ENCODE data around the gene NEFH.
"Not testable (repeated sequence)": the region's sequence is repeated elsewhere in the genome, so short reads cannot be mapped to it uniquely, and the experiment has no call there.

Gene NEFH

GRCh38 chr22:29464581-29464980, 15.4 kb upstream of the NEFH start:
- no peak for DNase-seq (ENCODE audit: low read depth)

GRCh38 chr22:29469755-29470154, 10.3 kb upstream of the NEFH start:
- DNase-seq (ENCODE audit: low read depth): no peak

DNA sequence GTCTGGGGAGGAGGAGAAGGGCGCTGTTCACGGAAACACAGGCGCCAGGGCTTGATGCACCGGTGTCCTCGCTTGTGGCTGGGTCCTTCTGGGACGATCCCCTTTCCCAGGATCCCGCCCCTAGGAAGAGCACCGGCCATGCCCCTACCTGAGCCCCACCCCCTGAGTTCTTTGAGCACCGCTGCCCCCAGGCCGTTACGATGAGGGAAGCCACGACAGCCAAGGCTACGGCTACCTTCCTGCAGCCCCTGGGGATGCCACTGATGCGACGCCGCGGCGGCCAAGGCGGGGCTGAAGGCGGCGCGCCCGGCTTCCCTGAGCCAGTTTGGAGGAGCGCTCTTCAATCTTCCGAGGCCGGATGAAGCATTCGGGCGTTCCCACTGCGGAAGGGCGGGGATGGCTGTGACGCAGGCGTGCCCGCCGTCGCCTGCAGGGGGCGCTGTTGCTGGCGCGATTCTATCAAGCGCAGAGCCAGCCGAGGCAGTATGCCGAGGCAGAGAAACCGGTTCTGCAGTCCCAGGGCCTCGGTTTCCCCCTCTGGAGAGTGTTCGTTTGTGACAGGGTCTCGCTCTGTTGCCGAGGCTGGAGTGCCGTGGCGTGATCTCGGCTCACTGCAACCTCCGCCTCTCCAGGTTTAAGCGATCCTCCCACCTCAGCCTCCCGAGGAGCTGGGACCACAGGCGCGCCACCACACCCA, 9.7 kb upstream of the NEFH start:
- peak; percentile 38 for DNase-seq (ENCODE audit: low read depth)

DNA sequence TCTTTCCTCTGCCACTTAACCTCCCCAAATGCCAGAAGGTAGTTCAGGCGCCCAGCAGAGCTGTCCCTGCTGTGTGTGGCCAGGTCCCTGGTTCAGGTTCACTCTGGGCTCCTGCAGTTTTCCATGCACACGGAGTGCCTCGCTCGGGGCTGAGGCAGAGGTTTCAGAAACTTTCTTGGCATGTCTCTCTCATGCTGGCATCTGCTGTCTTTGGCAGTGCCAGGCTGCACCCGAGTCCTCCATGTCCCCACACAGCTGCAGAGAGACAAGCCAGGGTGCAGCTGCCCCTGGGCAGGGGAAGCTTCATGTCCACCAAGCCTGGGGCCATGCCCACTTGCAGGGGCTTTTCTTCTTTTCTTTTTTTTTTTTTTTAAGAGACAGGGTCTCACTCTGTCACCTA, 7.0 kb upstream of the NEFH start:
- no peak for DNase-seq (ENCODE audit: low read depth)

GRCh38 chr22:29475550-29475949, 4.5 kb upstream of the NEFH start:
- DNase-seq (ENCODE audit: low read depth): no peak

DNA sequence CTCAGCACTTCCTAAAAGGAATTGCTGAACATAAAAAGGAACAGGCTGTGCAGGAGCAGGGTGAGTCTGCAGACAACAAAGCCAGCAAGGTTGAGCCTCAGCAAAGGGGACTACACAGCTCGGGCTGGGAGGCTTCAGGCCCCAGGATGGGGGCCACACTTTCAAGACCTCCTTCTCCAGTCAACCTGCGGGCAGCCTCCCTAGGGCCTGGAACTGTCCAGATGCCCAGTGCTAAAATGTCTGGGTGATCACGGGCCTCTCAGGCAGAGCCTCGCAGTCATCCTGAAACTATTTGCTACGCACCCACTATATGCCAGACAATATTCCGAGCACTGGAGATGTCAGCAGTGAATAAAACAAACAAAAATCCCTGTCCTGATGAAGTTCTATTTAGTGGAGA, 3.9 kb upstream of the NEFH start:
- DNase-seq (ENCODE audit: low read depth): no peak

GRCh38 chr22:29477723-29478318, 2.2 kb upstream of the NEFH start:
- no peak for DNase-seq (ENCODE audit: low read depth)

DNA sequence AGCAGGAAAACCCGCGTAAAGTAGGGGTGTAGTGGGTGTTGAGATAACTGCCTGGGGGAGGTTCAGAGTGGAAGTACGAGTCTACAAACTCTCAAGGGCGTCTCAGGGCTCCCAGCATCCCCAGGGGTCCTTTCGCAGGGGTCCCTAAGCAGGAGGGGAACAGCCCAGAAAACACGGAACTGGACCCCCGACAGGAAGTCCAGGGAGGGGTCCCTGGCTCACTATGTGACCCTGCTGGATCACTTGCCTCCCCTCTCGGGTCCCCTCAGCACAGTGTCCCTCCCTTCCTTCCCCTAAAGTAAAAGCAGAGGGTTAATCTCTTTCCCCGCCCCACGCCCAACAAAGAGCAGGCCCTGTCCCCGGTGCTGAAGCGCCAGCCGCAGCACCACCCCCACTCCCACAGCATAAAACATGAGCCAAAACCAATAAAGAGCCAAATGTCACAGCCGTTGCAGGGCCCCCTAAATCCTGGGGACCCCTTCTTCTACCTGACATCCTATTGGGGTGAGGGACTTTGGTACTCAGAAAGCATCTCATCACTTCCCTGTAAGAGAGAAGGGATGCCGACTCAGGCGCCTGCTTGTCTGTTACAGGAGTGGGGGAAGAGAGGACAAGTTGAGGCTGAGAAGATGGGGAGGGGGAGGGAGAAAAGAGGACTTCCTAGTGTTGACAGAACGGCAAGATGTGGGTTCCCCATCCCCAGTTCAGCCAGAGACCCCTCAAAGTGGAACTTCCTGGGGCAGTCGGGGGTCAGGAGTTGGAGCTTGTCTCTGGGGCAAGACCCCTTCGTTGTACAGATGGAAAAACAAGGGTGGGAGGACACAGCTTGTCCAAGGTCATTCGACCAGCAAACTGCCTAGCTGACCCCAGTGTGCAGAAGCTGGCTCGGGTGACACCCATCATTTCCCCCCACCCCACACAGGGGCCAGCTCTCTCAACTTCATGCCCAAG, 1.4 kb upstream of the NEFH start:
- no peak for DNase-seq (ENCODE audit: low read depth)

DNA sequence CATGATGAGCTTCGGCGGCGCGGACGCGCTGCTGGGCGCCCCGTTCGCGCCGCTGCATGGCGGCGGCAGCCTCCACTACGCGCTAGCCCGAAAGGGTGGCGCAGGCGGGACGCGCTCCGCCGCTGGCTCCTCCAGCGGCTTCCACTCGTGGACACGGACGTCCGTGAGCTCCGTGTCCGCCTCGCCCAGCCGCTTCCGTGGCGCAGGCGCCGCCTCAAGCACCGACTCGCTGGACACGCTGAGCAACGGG, 169 bp downstream of the NEFH start:
- no peak for DNase-seq (ENCODE audit: low read depth)

DNA sequence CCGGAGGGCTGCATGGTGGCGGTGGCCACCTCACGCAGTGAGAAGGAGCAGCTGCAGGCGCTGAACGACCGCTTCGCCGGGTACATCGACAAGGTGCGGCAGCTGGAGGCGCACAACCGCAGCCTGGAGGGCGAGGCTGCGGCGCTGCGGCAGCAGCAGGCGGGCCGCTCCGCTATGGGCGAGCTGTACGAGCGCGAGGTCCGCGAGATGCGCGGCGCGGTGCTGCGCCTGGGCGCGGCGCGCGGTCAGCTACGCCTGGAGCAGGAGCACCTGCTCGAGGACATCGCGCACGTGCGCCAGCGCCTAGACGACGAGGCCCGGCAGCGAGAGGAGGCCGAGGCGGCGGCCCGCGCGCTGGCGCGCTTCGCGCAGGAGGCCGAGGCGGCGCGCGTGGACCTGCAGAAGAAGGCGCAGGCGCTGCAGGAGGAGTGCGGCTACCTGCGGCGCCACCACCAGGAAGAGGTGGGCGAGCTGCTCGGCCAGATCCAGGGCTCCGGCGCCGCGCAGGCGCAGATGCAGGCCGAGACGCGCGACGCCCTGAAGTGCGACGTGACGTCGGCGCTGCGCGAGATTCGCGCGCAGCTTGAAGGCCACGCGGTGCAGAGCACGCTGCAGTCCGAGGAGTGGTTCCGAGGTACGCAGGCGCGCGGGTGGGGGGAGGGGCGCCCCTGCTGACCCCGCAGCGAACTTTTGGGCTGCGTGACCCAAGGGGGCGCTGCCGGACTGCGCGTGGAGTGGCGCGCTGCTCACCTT, 670 bp downstream of the NEFH start:
- no peak for DNase-seq (ENCODE audit: low read depth)

GRCh38 chr22:29481265-29482000, 1.4 kb downstream of the NEFH start:
- no peak for DNase-seq (ENCODE audit: low read depth)

GRCh38 chr22:29482253-29482652, 2.2 kb downstream of the NEFH start:
- no peak for DNase-seq (ENCODE audit: low read depth)

- no peak for DNase-seq (ENCODE audit: low read depth)
These were observed 2.7 kb downstream of the NEFH start for GRCh38 chr22:29482726-29483125.

DNA sequence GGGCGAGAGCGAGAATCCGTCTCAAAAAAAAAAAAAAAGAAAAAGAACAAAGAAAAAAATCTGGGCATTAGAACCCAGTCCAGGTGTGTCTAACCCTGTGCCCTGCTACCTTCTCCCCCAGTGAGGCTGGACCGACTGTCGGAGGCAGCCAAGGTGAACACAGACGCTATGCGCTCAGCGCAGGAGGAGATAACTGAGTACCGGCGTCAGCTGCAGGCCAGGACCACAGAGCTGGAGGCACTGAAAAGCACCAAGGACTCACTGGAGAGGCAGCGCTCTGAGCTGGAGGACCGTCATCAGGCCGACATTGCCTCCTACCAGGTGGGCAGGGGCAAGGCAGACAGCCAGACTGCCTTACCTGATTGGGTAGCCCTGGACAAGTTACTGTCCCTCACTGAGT, 3.2 kb downstream of the NEFH start:
- DNase-seq (ENCODE audit: low read depth): no peak

GRCh38 chr22:29484642-29485041, 4.6 kb downstream of the NEFH start:
- DNase-seq (ENCODE audit: low read depth): no peak

DNA sequence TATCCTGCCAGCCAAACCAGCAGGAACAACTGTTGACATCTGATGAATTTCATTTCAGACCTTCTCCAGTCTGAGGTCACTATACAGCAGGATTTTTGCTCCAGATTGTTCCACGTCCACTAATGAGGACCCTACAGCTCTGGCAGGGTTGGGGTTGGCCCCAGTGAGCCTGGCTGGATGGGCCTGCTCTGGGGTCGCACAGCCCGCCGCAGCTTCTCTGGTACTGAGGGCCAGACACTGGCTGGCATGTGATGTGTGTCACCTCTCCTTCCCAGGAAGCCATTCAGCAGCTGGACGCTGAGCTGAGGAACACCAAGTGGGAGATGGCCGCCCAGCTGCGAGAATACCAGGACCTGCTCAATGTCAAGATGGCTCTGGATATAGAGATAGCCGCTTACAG, 5.4 kb downstream of the NEFH start:
- no peak for DNase-seq (ENCODE audit: low read depth)

DNA sequence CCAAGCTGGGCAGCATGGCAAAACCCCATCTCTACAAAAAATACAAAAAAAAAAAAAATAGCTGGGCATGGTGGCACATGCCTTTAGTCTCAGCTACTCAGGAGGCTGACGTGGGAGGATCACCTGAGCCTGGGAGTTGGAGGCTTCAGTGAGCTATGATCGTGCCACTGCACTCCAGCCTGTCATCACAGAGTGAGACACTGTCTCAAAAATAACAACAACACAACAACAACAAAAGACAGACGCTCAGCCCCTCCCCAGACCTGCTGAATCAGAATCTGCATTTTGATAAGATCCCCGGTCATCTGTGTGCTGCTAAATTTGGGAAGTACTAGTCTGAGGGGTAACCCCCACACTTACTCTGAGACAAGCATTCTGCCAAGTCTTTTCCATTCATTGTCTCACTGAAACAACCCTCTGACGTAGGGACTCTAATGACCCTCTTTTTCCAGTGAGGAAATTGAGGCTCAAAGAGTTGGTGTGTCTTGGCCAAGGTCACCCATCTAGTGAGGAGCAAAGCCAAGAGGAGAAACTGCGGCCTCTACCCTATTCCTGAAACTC, 7.5 kb downstream of the NEFH start:
- DNase-seq (ENCODE audit: low read depth): no peak

- DNase-seq (ENCODE audit: low read depth): not testable (repeated sequence)
These were observed 9.2 kb downstream of the NEFH start for GRCh38 chr22:29489127-29489780.

GRCh38 chr22:29491012-29491411, 11.0 kb downstream of the NEFH start:
- no peak for DNase-seq (ENCODE audit: low read depth)

GRCh38 chr22:29493636-29494035, 13.6 kb downstream of the NEFH start:
- DNase-seq (ENCODE audit: low read depth): no peak

DNA sequence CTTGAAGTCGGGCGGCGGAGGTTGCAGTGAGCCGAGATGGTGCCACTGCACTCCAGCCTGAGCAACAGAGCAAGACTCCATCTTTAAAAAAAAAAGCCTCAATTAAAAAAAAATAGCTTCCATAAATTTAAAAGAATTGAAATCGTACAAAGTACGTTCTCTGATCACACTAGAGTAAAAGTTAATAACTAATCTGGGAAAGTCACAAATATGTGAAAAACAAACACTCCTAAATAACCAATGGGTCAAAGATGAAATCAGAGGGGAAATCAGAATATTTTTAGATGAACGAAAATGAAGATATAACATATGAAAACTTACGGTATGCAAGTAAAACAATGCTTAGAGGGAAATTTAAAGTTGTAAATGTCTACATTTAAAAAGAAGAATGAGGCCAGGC, 19.8 kb downstream of the NEFH start:
- DNase-seq (ENCODE audit: low read depth): no peak
